Measurements from ENCODE around the gene NEK9.

The NEK9 gene

GRCh38 chr14:75126679-75127473 is at the start of gene NEK9:
TSS of gene NEK9 (minus strand) at chr14:75127048. CDS start at chr14:75126921, 127 bp downstream.
- DNase-seq (ENCODE audit: extremely low read depth, insufficient read length): peak; percentile 89
- Histone ChIP-seq H3K4me3 (replicated peaks; ENCODE audit: low read depth, low read length) (peak within 1 kb of the TSS; percentile 89), H3K27me3 (replicated peaks; ENCODE audit: control insufficient read depth, insufficient read depth, low read length) (no peaks in the 10 kb centered on the region), H3K36me3 (ENCODE audit: control insufficient read depth, insufficient read depth, low read length) (no peaks in the 10 kb centered on the region; the same call in 1 of the 2 replicates)
- TF ChIP-seq CTCF (IDR thresholded peaks at IDR 0.05; ENCODE audit: insufficient read depth, low read length, poor library complexity, severe bottlenecking): no peak

- peak; percentile 17 for TF ChIP-seq CTCF (IDR thresholded peaks at IDR 0.05; ENCODE audit: insufficient read depth, low read length, poor library complexity, severe bottlenecking)
- no peaks in the 10 kb centered on the region for H3K36me3 ChIP-seq (ENCODE audit: control insufficient read depth, insufficient read depth, low read length)
- peak within 1 kb of the TSS; percentile 82 for H3K4me3 ChIP-seq (replicated peaks; ENCODE audit: low read depth, low read length)
- no peaks in the 10 kb centered on the region for H3K27me3 ChIP-seq (replicated peaks; ENCODE audit: control insufficient read depth, insufficient read depth, low read length)
- DNase-seq (ENCODE audit: extremely low read depth, insufficient read length): peak; percentile 90
Measured at GRCh38 chr14:75176142-75176820, 49.4 kb upstream of the NEK9 start, which contains the start of gene TMED10. TSS of gene TMED10 (minus strand) at chr14:75176612. CDS start at chr14:75176579, 33 bp downstream.

- TF ChIP-seq CTCF (IDR thresholded peaks at IDR 0.05; ENCODE audit: insufficient read depth, low read length, poor library complexity, severe bottlenecking): no peak
- Histone ChIP-seq H3K27me3 (replicated peaks; ENCODE audit: control insufficient read depth, insufficient read depth, low read length) (no peaks in the 10 kb centered on the region), H3K4me3 (replicated peaks; ENCODE audit: low read depth, low read length) (peak overlapping the region; percentile 82), H3K36me3 (ENCODE audit: control insufficient read depth, insufficient read depth, low read length) (no peaks in the 10 kb centered on the region)
- DNase-seq (ENCODE audit: extremely low read depth, insufficient read length): no peak
Measured at GRCh38 chr14:75175677-75176141, 48.9 kb upstream of the NEK9 start.

GRCh38 chr14:75174066-75174465 is 47.2 kb upstream of the NEK9 start:
- Histone ChIP-seq H3K4me3 (replicated peaks; ENCODE audit: low read depth, low read length) (no peak overlapping the region), H3K27me3 (replicated peaks; ENCODE audit: control insufficient read depth, insufficient read depth, low read length) (no peaks in the 10 kb centered on the region), H3K36me3 (ENCODE audit: control insufficient read depth, insufficient read depth, low read length) (no peaks in the 10 kb centered on the region; the same call in 1 of the 2 replicates)
- no peak for TF ChIP-seq CTCF (IDR thresholded peaks at IDR 0.05; ENCODE audit: insufficient read depth, low read length, poor library complexity, severe bottlenecking)
- no peak for DNase-seq (ENCODE audit: extremely low read depth, insufficient read length)

- no peak overlapping the region for H3K4me3 ChIP-seq (replicated peaks; ENCODE audit: low read depth, low read length)
- no peak for TF ChIP-seq CTCF (IDR thresholded peaks at IDR 0.05; ENCODE audit: insufficient read depth, low read length, poor library complexity, severe bottlenecking)
- H3K27me3 ChIP-seq (replicated peaks; ENCODE audit: control insufficient read depth, insufficient read depth, low read length): no peaks in the 10 kb centered on the region
- DNase-seq (ENCODE audit: extremely low read depth, insufficient read length): no peak
- H3K36me3 ChIP-seq (ENCODE audit: control insufficient read depth, insufficient read depth, low read length): no peaks in the 10 kb centered on the region; the same call in 1 of the 2 replicates
Measured at GRCh38 chr14:75170772-75171171, 43.9 kb upstream of the NEK9 start.
